ENCODE measurements around the gene MAD1L1.

The MAD1L1 gene

DNA sequence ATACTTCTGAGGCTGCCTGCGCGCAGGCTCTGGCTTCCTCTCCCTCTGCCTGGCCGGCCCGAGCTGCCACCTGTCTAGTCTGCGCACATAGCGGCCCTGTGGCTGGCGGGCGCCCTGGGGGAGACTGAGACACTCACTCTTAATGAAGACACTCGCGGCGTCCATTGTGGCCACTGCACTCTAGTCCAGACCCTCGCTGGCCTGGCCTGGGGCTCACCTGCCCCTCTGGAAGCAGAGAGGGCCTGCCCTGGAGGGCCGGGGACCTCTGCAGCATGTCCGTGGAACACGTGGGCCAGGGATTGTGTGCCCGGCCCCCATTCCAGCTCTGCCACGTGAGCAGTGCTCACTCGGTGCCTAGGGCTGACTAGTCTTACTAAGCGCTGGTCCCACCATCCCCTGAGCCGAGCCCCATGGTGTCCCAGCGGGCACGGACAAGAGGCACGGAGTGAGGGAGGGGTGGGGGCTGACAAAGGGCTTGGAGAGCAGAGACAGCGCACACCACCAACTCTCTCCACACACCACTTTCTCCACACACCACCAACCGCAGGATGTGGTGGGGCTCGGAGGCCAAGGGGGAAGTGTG is 413.4 kb downstream of the MAD1L1 start:
- TF ChIP-seq, protein P1, sequence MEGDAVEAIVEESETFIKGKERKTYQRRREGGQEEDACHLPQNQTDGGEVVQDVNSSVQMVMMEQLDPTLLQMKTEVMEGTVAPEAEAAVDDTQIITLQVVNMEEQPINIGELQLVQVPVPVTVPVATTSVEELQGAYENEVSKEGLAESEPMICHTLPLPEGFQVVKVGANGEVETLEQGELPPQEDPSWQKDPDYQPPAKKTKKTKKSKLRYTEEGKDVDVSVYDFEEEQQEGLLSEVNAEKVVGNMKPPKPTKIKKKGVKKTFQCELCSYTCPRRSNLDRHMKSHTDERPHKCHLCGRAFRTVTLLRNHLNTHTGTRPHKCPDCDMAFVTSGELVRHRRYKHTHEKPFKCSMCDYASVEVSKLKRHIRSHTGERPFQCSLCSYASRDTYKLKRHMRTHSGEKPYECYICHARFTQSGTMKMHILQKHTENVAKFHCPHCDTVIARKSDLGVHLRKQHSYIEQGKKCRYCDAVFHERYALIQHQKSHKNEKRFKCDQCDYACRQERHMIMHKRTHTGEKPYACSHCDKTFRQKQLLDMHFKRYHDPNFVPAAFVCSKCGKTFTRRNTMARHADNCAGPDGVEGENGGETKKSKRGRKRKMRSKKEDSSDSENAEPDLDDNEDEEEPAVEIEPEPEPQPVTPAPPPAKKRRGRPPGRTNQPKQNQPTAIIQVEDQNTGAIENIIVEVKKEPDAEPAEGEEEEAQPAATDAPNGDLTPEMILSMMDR (IDR thresholded peaks at IDR 0.05): no peak

DNA sequence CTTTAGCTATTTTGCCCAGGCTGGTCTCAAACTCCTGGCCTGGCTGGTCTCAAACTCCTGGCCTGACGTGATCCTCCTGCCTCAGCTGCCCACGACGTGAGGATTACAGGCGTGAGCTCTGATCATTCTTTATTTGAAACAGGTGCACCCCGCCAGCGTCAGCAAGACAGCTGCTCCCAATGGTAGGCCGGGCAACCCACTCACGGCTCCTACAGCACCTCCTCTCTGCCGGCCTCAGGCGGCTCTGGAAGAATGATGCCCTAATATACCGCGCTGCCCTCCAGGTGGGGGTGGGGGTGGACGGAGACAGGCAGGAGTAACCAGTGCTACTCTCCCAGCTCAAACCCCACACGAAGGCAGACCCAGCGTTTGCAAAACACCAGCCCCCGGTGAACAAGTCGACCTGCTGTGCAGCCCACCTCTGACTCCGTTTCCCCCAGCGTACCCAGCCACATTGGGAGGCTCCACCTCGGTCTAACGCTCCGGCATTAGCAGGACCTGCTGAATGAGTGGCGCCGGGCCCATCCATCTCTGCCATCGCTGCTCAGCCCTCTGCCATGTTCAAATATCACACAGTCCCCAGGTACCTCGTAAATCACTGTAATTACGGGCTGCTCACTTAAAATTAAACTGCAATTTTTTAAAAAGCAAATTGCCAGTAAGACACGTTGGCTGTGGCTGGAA is 414.0 kb downstream of the MAD1L1 start:
- TF ChIP-seq, protein P1 (IDR thresholded peaks at IDR 0.05): no peak

DNA sequence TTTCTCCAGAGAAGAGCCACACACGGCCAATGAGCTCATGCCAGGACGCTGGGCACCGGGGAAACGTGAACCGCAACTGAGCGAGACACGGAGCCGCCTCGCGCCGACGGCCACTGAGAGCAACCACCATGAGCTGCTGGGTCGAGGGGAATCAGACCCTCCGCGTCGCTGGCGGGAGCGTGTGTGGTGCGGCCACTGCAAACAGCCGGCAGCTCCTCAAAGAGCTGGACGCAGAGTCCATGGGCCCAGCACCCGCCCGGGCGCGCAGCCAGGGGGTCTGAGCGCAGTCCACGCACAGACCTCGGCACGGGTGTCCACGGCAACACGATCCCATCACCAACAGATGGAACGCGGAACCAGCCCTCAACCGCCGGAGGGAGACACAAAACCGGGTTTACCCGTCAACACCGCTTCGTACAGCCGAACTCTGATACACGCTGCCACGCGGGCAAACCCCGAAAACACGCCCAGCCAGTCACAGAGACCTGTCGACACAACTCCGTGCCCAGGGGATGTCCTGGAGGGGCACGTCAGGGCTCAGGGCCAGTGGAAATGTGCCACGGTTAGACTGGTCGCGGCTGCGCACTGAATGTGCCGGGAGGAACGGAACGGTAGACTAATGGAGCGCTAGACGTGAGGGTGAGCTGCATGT is 415.6 kb downstream of the MAD1L1 start:
- TF ChIP-seq, protein P1 (IDR thresholded peaks at IDR 0.05): no peak

DNA sequence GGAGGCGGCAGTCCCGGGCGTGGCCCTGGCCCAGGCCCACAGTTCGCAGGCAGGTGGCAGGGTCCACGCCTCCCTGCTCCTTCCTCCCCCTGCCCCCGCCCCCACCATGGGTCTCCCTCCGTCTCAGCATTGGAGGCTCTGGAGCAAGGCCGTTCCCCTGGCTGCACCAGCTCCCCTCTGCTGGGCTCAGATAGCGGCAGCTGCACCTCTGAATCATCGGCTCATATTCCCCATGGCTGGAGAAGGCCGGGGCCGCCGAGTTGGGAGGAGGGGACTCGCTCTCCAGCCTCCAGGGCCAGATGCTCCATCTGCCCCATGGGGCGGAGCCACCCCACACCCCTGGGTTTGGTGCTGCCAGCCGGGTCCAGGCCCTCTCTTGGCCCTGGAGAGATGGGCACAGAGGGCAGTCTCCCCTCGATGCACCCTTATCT is 417.7 kb downstream of the MAD1L1 start:
- TF ChIP-seq, protein P1 (IDR thresholded peaks at IDR 0.05): no peak

DNA sequence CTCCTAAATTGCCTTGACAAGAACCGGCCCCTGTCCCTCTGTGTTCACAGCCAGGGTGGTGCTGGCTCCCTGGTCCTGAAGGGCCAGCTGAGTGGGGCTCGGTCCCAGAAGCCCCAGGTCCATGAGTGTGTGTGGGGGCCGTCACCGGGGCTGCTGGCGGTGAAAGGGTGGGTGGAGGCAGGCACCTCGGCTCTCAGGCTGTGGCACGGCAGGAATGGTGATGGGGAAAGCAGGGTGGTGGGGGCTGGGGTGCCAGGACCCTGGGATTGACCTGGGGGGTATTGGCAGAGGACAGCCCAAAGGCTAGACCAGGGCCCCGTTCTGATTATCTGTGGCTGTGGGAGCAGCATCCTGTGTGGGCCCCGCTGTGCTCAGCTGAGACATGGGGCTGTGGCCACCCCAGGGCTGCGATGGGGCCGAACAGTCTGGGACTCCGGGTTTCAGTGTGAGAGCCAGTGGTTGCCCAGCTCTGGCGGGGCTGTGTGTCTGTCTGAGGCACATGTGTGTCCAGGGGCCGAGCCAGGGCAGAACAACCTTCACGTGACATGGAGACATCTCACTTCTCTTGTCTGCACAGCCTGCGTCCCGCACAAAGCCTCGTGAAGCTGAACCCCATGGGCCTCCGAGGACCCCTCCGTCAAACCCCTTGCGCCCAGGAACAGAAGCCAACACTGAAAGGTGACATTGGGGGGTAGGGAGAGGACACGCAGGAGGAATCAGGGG is 418.5 kb downstream of the MAD1L1 start:
- TF ChIP-seq, protein P1 (IDR thresholded peaks at IDR 0.05): no peak

DNA sequence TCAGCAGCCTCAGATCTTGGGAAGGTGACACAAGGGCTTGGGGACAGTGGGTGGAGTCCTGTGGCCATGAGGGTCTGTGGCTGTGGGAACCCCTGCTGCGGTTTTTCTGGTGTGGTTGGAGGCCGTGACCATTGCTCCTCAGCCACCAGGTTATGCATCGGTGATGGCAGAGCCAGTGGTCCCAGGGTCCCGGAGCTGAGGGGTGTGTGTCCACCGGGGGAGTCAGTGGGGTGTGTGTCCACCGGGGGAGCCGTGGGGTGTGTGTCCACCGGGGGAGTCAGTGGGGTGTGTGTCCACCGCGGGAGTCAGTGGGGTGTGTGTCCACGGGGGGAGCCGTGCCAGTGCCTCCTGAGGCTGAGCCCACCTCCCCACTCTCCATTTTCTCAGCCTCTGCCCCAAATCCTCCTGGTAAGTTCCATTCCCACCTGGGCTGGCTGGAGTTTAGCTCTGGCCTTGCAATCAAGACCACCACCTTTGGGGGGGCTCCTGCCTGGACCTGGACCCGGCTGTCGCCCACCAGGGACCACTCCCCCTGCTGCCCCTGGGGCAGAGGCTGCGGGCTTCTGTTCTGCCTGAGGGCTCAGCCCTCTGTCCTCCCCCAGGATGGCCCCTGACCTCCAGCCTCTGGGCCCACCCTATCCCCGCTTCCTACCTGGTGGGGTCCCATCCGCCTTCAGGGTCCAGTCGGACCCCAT is 419.2 kb downstream of the MAD1L1 start:
- TF ChIP-seq, protein P1 (IDR thresholded peaks at IDR 0.05): no peak

Data from LNCAP (cell line).